DMS114 treated with DMSO at 0.1 percent for 48 hours (cell line): ENCODE data around the gene GRAPL.
"Not testable (repeated sequence)": the region's sequence is repeated elsewhere in the genome, so short reads cannot be mapped to it uniquely, and the experiment has no call there.

Experiments used
- DNase-seq: peaks from one replicate; lab custom pipeline; 2025; ENCODE audit not compliant: unreplicated experiment; lab: John Stamatoyannopoulos, UW

The GRAPL gene

DNA sequence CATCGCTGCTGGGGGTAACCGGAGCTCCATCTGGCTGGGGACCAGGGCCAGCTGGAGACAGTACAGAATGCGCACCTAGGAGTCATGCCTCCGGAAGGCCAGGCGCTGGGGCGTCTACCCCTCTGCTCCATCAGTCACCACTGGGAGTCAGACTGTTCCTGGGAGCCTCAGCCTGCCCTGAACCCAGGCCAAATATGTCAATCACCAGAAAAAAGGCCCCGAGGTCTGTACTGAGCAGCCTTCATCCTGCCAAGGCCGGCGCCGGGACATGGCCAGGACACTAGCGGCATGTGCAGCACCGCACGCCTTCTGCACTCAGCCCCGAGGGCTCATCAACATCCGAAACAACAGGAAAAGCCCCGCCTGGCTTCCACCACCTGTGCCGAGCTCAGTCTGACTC, 8.7 kb downstream of the GRAPL start:
- DNase-seq, result not testable (repeated sequence)

DNA sequence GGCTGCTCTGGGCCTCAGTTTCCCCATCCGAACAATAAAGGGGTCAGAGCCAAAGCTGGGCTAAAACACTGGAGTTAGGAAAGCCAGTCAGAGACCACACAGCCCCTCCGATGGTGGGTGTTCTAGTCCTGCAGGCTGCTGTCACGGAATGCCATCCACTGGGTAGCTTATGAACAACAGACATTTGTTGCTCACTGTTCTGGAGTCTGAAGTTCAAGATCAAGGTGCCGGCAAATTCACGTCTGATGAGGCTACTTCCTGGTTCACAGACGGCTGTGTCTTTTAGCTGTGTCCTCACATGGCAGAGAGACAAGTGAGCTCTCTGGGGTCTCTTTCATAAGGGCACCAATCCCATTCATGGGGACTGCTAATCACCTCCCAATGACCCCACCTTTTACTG, 9.2 kb downstream of the GRAPL start:
- not testable (repeated sequence) for DNase-seq

DNA sequence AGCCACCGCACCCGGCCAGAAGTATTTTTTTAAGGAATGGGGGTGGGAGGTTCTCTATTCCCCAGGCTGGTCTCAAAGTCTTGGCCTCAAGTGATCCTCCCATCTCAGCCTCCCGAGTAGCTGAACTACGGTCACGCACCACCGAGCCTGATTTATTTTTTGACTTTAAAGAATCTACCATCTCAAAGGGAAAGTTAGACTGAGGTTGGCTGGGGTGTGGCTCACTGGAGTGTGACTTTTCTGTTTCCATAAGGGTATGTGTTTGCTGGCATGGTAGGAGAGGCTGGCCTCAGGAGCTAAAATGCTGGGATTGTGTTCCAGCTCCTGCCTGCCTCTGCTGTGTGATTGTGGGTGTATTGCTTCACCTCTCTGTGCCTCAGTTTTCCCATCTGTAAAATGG, 10.6 kb downstream of the GRAPL start:
- not testable (repeated sequence) for DNase-seq

DNA sequence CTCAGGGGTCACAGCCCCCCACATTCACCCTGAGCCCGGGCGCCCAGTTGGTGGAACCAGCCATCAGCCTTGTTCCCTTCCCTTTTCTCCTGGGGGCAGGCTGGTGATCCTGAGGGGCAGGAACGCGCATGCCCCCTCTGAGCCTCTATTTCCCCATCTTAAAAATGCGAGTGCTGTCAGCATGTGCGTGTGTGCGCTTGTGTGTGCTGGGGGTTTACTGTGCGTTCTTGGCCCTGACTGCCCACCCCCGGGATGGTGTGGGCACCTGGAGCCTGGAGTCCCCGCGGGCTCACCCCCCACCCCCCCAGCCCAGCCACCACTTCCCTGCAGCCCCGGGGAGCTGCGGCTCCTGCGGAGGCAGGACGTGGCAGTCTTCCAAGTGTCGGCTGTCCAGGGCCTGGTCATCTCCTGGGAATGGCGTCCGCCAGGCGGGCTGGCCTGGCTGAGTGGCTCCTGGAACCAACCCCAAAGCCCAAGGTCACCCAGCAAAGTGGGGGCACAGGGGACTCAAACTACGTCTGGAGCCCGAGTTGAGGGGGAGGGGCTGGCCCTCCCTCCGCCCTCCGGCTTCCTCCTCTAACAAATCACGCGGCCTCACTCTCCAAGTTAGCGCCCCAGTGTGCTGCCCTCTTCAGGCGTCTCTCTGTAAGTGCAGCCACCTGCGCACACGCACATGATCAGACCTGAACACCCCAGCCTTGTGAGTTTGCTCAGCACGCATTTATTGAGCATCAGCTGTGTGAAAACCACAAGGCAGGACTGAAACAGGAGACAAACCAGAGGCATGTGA, 14.2 kb downstream of the GRAPL start:
- not testable (repeated sequence) for DNase-seq

DNA sequence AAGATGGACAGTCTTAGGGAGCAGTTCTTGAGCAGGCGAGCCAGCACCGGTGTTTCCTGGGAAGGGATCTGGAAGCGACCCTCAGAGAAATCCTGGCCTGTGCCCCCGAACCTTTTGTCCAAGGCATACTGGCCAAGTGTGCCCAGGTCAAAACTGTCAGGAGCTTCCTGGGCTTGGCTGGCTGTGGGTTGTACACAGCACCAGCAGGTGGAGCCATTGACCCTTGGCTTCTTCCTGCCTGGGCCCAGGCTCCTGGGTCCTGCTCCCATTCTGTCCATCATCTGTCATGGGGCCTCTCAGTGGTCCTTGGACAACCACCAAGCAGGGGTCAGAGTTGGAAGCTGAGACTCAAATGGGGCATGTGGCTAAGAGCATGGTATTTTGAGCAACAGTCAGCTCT, 15.0 kb downstream of the GRAPL start:
- DNase-seq, result not testable (repeated sequence)

DNA sequence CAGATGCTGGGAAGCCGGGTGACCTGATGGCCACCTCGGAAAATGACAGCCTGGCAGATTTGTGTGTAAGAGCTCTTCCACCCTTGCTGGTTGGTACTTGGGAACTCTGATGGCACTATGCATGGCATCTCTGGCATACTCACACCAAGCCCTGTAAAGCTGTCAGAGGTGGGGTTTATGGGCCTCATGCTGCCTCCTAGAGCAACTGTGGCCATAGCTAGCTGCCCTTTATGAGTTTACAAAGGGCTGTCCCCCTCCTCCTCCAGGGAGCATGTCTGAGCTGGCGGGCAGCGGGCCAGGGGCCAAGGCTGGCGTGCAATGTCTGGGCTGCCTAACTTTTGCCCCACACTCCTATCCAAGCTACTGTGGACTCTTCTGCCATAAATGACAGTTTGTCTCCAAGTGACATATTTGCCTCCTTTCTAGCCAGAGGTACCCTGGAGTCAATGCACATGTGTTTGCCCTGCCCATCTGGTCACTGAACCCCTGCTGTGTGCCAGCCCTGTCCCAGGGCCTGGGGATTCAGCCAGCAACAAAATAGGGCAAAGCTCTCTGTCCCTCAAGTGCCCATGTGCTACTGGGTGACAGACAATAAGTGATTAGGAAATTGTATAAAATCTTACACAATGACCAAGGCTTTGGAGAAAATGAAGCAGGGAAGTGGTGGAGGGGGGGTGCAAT, 15.8 kb downstream of the GRAPL start:
- DNase-seq, result not testable (repeated sequence)

DNA sequence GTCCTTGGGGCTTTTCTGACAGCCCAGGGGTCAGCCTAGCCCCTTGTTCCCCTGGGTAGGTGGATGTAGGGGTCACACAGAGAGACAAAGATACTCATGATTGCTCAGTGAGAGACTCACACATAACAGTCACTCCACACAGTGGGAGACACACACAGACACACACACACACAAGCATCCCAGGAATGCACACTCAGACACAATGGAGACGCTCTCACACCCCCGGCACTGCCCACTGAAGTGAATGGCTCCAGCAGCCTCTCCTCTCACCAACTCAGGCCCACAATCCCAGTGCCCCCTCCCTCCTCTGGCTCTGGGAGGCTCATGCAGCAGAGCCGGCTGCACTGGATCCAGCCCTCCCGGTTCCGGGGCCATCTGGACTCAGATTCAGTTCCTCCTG, 17.0 kb downstream of the GRAPL start:
- not testable (repeated sequence) for DNase-seq

DNA sequence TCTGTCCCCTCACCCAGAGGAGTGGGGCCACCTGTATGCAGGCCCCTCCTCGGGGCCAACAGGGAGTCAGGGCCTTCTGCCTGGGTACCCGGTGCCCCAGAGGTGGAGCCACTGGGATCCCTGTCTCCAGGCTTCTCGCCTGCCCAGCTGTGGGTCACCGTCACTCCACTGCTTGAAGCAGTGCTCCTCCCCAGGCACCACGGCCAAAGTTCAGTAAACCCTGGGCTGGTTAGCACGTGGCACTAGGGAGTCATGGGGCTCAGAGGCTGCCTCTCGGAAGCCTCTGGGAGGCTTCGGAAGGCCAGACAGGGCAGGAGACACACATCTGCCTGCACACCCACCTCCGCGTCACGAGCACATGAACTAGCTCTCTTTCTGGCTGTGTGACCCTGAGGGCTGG, 18.1 kb downstream of the GRAPL start:
- DNase-seq, result not testable (repeated sequence)

DNA sequence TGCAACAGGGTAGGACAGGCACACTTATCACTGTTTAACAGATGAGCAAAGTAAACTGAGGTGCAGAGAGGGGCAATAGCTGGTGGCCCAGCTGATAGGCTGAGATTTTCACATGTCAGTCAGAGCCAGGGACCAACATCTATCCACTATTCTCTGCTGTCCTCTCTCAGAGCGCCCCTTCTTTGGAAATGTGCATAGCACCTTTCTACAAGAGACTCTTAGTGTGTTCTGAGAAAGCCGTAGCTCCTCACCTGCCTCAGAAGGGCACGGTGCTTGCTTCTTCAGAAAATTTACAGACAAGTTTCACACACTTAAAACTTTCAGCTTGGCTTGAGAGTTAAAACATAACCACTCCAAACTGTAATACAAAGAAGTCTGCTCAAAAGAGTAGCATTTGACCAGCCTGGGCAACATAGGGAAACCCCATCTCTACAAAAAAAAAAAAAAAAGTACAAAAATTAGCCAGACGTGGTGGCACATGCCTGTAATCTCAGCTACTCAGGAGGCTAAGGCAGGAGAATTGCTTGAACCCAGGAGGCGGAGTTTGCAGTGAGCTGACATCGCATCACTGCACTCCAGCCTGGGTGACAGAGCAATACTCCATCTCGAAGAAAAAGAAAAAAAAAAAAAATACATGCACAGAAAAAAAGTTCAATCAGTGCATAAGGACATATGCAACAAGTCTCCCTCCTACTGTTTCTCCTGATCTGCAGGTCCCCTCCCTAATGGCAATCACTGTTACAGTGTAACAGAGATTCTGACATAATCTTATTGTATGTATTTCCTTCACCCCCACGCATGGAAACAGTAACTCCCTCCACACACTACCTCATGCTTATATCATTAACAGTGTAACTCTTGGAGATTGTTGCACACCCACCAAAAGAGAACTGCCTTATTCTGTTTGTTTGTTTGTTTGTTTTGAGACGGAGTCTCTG, 23.6 kb downstream of the GRAPL start:
- not testable (repeated sequence) for DNase-seq

DNA sequence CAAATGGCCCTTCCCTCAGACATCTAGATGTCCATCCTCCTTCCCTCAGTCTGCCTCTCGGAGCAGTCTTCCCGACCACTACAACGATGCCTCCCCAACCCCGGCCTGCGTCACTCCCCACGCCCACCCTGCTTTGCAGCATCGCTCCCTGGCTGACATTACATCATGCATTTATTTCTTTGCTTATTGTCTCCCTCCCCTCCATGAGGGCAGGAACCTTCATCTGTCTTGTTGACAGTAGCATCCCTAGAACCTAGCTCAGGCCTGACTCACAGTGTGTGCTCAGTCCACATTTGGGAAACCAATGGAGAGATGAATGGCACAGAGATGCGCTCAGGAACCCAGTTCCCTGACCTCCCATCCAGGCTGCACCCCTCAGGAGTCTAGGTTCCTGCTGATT, 30.2 kb downstream of the GRAPL start:
- DNase-seq, result not testable (repeated sequence)

DNA sequence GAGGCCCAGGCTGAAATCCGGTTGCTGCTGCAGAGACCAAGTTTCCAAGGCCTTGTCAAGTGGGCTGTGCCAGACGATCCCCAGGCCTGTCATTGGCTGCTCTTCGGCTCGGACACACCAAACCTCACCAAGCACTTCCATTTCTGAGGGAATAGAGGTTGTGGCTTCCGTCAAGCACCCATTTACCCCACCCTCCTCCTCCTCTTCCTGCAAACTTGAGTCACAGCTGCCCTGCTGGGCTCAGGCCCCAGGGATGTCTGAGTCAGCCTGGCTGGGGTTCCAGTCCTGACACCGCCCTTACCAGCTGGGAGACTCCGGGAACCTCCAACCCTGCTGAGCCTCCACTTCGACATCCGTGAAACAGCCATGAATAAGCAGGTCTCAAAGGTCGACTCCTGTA, 31.1 kb downstream of the GRAPL start:
- not testable (repeated sequence) for DNase-seq

DNA sequence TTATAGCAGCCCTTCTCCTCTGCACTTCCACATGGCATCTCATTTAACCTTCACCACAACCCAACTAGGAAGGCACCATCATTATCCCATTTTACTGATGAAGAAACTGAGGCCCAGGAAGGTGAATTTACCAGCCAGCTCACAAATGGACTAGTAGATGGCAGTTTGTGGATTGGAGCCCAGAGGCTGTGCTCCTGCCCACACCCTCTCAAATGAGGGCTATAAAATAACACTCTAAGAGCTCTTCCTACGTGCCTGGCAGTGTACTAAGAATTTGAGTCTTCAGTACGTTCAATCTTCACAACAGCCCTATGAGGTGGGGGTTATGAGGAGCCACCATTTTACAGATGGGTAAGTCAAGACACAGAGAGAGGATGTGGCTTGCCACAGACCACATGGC, 31.5 kb downstream of the GRAPL start:
- not testable (repeated sequence) for DNase-seq

DNA sequence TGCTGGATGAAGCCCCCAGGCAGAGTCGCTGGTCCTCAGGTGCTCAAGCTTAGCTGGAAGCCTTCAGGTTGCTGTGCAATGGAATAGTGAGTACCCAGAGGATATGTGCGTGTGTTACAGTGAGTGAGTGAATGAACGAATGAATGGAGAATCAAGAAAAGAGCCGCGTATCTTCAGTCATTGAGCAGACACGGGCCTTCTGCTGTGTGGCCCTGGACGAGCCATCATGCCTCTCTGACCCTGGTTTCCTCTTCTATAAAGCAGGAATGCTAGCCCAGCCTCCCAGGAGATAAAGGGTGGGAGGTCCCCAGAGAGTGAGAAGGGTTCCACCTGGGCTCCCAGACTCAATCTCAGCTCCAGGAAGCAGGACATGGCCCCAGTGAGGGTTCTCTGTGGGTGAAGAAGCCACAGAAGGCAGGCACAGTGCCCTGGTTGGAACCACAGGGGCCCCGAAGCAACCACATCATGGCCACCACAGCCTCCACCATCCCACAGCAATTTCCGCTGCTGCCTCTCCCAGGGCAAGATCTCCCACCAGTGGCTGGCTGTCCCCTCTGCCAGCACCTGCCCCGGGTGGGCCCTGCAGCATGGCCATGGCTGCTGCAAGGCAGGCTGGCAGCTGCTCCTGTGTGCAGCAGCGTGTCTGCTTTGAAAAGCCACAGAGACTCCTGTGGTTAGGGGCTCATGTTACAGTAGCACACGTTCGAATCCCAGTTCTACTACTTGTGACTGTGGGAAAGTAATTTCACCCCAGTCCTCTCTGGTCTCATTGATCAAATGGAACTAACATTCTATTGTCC, 34.1 kb downstream of the GRAPL start:
- DNase-seq, result not testable (repeated sequence)

DNA sequence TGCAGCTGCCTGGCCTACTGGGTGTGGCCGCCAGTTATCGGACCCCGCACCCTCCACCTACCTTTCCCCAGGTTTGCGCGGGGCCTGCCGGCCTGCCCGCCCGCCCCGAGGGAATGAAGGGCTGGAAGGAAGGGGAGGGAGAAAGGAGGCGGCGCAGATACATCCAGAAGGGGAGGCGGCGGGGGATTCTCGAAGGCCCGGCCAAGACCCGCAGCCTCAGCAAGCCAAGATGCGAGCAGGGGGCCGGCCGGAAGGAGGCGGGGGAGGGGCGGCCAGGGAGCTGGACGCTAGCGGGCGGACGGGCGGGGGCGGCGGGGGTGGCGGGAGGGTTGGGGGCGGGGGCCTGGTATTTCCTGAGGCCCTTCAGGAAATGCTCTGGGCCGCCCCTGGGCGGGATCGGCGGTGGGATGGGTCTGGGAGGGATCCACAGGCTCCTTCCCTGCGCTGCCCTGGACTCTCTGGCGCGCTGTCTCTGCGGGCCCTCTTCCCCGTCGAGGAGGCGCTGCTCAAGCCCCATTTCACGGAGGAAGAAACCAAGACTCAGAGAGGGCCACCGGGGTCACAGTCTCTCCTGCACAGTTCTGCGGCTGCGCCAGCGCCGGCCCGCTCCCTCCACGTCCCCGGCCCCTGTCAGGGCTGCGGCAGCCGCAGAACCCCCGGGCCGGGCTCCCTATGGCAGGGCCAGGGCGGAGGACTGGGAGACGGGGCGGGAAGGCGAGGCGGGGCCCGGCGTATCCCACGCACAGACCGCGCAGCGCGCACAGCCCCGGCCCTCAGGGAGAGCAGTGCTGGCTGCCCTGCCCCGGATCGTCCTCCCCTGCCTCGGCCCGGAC, 35.2 kb downstream of the GRAPL start:
- DNase-seq, result not testable (repeated sequence)

DNA sequence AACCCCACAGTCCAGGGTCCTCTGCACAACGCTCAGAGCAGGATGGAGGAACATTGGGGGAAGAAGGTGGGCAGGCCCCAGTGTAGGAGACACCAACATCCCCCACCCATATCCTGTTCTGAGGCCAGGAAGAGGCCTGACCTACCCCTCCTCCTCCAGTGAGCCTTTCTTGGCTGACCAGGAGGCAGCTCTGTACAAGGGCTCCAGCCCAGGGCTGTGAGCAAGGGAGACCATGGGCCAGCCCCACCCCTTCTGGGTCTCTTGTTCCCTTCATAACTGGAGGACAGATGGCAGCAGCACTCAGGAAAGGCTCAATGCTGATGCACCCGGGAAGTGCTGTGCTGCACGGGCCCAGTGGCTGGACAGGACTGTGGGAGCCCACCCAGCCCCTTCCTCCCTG, 47.0 kb downstream of the GRAPL start:
- not testable (repeated sequence) for DNase-seq

DNA sequence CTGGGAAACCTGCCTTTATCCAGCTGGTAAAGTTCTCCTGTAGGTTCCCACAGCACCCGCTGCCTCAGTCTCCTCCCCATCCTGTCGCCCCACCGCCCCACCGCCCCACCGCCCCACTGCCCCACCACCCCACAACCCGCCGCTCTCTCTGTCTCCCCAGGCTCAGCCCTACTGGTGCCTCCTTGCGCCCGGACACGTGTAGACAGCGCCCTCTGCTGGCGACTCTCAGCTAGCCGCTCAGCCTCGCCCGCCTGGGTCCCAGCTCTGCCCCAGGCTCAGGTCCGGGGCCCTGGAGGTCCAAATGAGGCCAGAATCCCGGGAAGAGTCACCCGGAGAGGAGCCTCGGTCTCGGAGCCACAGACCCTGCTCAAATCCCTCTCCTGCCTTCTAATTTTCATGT, 48.0 kb downstream of the GRAPL start:
- not testable (repeated sequence) for DNase-seq

DNA sequence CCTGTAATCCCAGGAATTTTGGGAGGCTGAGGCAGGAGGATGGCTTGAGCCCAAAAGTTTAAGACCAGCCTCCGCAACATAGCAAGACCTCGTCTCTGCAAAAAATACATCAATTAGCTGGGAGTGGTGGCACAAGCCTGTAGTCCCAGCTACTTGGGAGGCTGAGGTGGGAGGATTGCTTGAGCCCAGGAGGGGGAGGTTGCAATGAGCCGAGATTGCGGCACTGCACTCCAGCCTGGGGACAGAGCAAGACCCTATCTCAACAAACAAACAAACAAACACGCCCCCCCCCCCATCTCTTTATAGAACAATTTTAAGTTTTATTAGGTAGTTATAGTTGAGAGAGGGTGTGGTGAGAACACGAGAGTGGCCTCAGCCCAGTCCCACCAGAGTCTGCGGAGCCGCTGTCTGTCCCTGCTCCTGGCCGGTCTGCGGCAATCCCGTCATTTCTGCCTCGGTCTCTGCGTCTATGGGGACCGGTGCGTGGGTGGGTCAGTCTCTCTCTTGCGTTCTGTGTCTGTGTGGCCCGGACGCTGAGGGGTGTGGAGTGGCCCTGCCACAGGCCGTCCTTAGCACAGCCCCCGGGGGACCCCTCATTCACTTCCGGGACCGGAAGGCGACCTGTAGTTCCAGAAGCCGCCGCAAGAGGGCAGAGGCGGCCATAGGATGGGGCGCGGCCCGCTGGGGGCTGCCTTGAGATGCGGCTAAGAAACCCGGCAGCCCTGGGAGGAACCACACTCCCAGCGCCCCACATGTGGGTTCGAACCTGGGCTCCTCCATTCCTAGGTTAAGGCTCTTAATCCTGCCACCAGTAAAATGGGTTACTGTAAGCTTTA, 53.9 kb downstream of the GRAPL start:
- not testable (repeated sequence) for DNase-seq
